H1 (cell line): ENCODE data around the gene TTC28. TPM values are rescaled to one million over a fixed set of nuclear protein-coding genes. Genes with fewer than 3 reads are reported as not detected.

Experiments used
- CTCF ChIA-PET: fragments of 300-600 bp; sonication (Branson Sonifier 250); formaldehyde crosslinking; loops from one replicate; lab custom pipeline; 2021; ENCODE audit not compliant: partially characterized antibody; lab: Charles Lee
- POLR2A ChIA-PET: fragments of 300-600 bp; sonication (Branson Sonifier 250); formaldehyde crosslinking; loops from one replicate; lab custom pipeline; 2021; ENCODE audit warnings: inconsistent platforms; ENCODE audit not compliant: partially characterized antibody; lab: Charles Lee
- DNase-seq, 2 experiments: peaks; one replicate each; pipeline versions ENCODE4 v3.0.0 to v3.0.0-alpha.2; 2010 to 2022; ENCODE audit warnings: low spot score in 2 of 2, low read depth in 1 of 2, mixed read lengths in 1 of 2
- FAIRE-seq: peaks from 2 replicates; lab custom pipeline; 2011; peaks lifted over from hg19 to GRCh38; lab: Jason Lieb, UNC
- H2AFZ ChIP-seq: 2 replicates; pipeline ENCODE4 v1.8.1; 2012; ENCODE audit warnings: low read length, inconsistent platforms
- H2AK5ac ChIP-seq: 2 replicates; pipeline ENCODE4 v1.6.1; 2013; ENCODE audit warnings: low read depth, low read length
- H2BK120ac ChIP-seq: replicated peaks from 2 replicates; pipeline ENCODE3; 2013; ENCODE audit warnings: low read depth, low read length, inconsistent platforms
- H2BK12ac ChIP-seq: 2 replicates; pipeline ENCODE4 v1.6.1; 2013; ENCODE audit warnings: low read depth, low read length
- H2BK15ac ChIP-seq: 2 replicates; pipeline ENCODE4 v1.6.1; 2013; ENCODE audit warnings: low read length
- H2BK20ac ChIP-seq: 2 replicates; pipeline ENCODE4 v1.6.1; 2013; ENCODE audit warnings: low read length
- H2BK5ac ChIP-seq: 2 replicates; pipeline ENCODE4 v1.6.1; 2013; ENCODE audit warnings: low read depth, low read length
- H3K14ac ChIP-seq: 2 replicates; pipeline ENCODE4 v1.6.1; 2013; ENCODE audit warnings: inconsistent platforms; ENCODE audit not compliant: insufficient read length
- H3K18ac ChIP-seq: 2 replicates; pipeline ENCODE4 v1.6.1; 2013; ENCODE audit warnings: low read length; ENCODE audit errors: extremely low read depth
- H3K23ac ChIP-seq: 2 replicates; pipeline ENCODE4 v1.6.1; 2013; ENCODE audit warnings: inconsistent platforms; ENCODE audit not compliant: insufficient read length
- H3K23me2 ChIP-seq: 2 replicates; pipeline ENCODE4 v1.6.1; 2013; ENCODE audit warnings: low read depth, low read length
- H3K27ac ChIP-seq: 2 replicates; pipeline ENCODE4 v1.6.1; 2011; ENCODE audit warnings: low read depth, low read length, inconsistent platforms
- H3K27me3 ChIP-seq, 4 experiments: replicated peaks in 1 of 4; 1 replicate in 1 of 4; 2 replicates in 3 of 4; pipeline versions ENCODE4 v1.6.1 to v1.8.1; 2011 to 2013; ENCODE audit warnings: low read length in 3 of 4, mild to moderate bottlenecking in 3 of 4, inconsistent platforms in 2 of 4, mixed read lengths in 2 of 4, moderate library complexity in 1 of 4; ENCODE audit not compliant: control insufficient read depth in 3 of 4, insufficient read depth in 3 of 4; ENCODE audit errors: extremely low read depth in 1 of 4
- H3K36me3 ChIP-seq, 4 experiments: 2 replicates each; pipeline versions ENCODE4 v1.6.1 to v1.8.1; 2011 to 2013; ENCODE audit warnings: mild to moderate bottlenecking in 4 of 4, low read length in 3 of 4, moderate library complexity in 2 of 4, control low read depth in 1 of 4, inconsistent platforms in 1 of 4; ENCODE audit not compliant: insufficient read depth in 4 of 4, control insufficient read depth in 2 of 4
- H3K4ac ChIP-seq: replicated peaks from 2 replicates; pipeline ENCODE3; 2013; ENCODE audit warnings: low read length, low read depth, mixed read lengths, inconsistent platforms; ENCODE audit not compliant: insufficient read length
- H3K4me1 ChIP-seq, 4 experiments: replicated peaks in 1 of 4; 1 replicate in 1 of 4; 2 replicates in 3 of 4; pipeline versions ENCODE4 v1.6.1 to v1.8.1; 2011 to 2013; ENCODE audit warnings: low read length in 3 of 4, inconsistent platforms in 2 of 4, mixed read lengths in 1 of 4; ENCODE audit not compliant: insufficient read depth in 4 of 4, control insufficient read depth in 3 of 4
- H3K4me2 ChIP-seq, 2 experiments: 2 replicates each; pipeline versions ENCODE4 v1.6.1 to v1.8.1; 2011 to 2013; ENCODE audit warnings: low read depth in 2 of 2, low read length in 2 of 2, control low read depth in 1 of 2, inconsistent platforms in 1 of 2, mild to moderate bottlenecking in 1 of 2; ENCODE audit not compliant: insufficient read depth in 1 of 2
- H3K4me3 ChIP-seq, 4 experiments: fragments of 200-600, 300-600 bp in 1 of 4; sonication (generic), shearing (Covaris generic), sonication (Bioruptor Twin) in 1 of 4; 2 replicates each; pipeline versions ENCODE4 v1.5.1 to v1.8.1; 2011 to 2016; ENCODE audit warnings: low read length in 4 of 4, low read depth in 3 of 4, control low read depth in 2 of 4, inconsistent platforms in 2 of 4, mild to moderate bottlenecking in 2 of 4, mixed read lengths in 1 of 4, moderate library complexity in 1 of 4; ENCODE audit not compliant: insufficient read depth in 2 of 4; ENCODE audit errors: extremely low read depth in 1 of 4
- H3K56ac ChIP-seq: replicated peaks from 2 replicates; pipeline ENCODE3; 2013; ENCODE audit warnings: low read depth, mild to moderate bottlenecking, mixed read lengths, low read length, inconsistent platforms; ENCODE audit not compliant: insufficient read length
- H3K79me1 ChIP-seq: 2 replicates; pipeline ENCODE4 v1.6.1; 2013; ENCODE audit warnings: low read depth, low read length, control low read depth
- H3K79me2 ChIP-seq, 2 experiments: 2 replicates each; pipeline versions ENCODE4 v1.6.1 to v1.8.1; 2012 to 2013; ENCODE audit warnings: low read length in 2 of 2, mild to moderate bottlenecking in 2 of 2, inconsistent platforms in 1 of 2; ENCODE audit not compliant: insufficient read depth in 2 of 2, control insufficient read depth in 1 of 2
- H3K9ac ChIP-seq, 4 experiments: replicated peaks in 1 of 4; 1 replicate in 1 of 4; 2 replicates in 3 of 4; pipeline versions ENCODE4 v1.6.1 to v1.8.1; 2011 to 2013; ENCODE audit warnings: low read depth in 3 of 4, low read length in 3 of 4, control low read depth in 2 of 4, mild to moderate bottlenecking in 2 of 4, moderate library complexity in 2 of 4, inconsistent platforms in 1 of 4; ENCODE audit errors: extremely low read depth in 1 of 4
- H3K9me3 ChIP-seq, 2 experiments: 2 replicates each; pipeline versions ENCODE4 v1.6.1 to v1.8.1; 2012 to 2013; ENCODE audit warnings: mild to moderate bottlenecking in 2 of 2, moderate library complexity in 2 of 2, control low read depth in 1 of 2, inconsistent platforms in 1 of 2, low read depth in 1 of 2, low read length in 1 of 2, mixed read lengths in 1 of 2; ENCODE audit not compliant: insufficient read depth in 2 of 2
- H4K20me1 ChIP-seq, 2 experiments: replicated peaks in 1 of 2; 2 replicates each; pipeline versions ENCODE3 to v1.8.1; 2011 to 2013; ENCODE audit warnings: inconsistent platforms in 2 of 2, low read length in 2 of 2, mild to moderate bottlenecking in 1 of 2; ENCODE audit not compliant: insufficient read depth in 2 of 2, control insufficient read depth in 1 of 2
- H4K5ac ChIP-seq: 2 replicates; pipeline ENCODE4 v1.6.1; 2013; ENCODE audit warnings: low read length, low read depth, mixed read lengths, inconsistent platforms; ENCODE audit not compliant: insufficient read length
- H4K8ac ChIP-seq: 2 replicates; pipeline ENCODE4 v1.8.0; 2013; ENCODE audit warnings: mild to moderate bottlenecking, moderate library complexity, low read length, inconsistent platforms; ENCODE audit not compliant: insufficient read depth; ENCODE audit errors: extremely low read depth
- H4K91ac ChIP-seq: replicated peaks from 2 replicates; pipeline ENCODE3; 2013; ENCODE audit warnings: low read length, mixed read lengths, inconsistent platforms; ENCODE audit not compliant: insufficient read length
- ATF2 ChIP-seq: IDR thresholded peaks from 2 replicates; pipeline ENCODE4 v1.6.1; 2012; ENCODE audit warnings: low read length, inconsistent platforms
- CBX8 ChIP-seq: fragments of 300-800, 300-1000 bp; sonication (generic); IDR thresholded peaks from 2 replicates; pipeline ENCODE4 v1.7.1; 2016; ENCODE audit warnings: low read depth, low read length, borderline replicate concordance
- CHD1 ChIP-seq: IDR thresholded peaks from 2 replicates; pipeline ENCODE4 v1.6.1; 2012; ENCODE audit warnings: low read depth, low read length, improper control_type of control experiment
- CTCF ChIP-seq, 3 experiments: IDR thresholded peaks; 1 replicate in 2 of 3; 2 replicates in 1 of 3; pipeline versions ENCODE4 v1.5.1 to v1.6.1; 2011; ENCODE audit warnings: low read length in 3 of 3, mild to moderate bottlenecking in 3 of 3, inconsistent platforms in 2 of 3, low read depth in 1 of 3, moderate library complexity in 1 of 3; ENCODE audit not compliant: insufficient read depth in 1 of 3; ENCODE audit errors: control extremely low read depth in 1 of 3
- JUN ChIP-seq: IDR thresholded peaks from 2 replicates; pipeline ENCODE4 v1.6.1; 2011; ENCODE audit warnings: low read depth, mild to moderate bottlenecking, improper control_type of control experiment, low read length
- KDM1A ChIP-seq: fragments of 200-600, 300-600 bp; sonication (generic); IDR thresholded peaks from 2 replicates; pipeline ENCODE4 v1.7.1; 2016; ENCODE audit warnings: mild to moderate bottlenecking, low read length, borderline replicate concordance
- RXRA ChIP-seq: IDR thresholded peaks from 2 replicates; pipeline ENCODE4 v1.6.1; 2011; ENCODE audit warnings: low read depth, mild to moderate bottlenecking, low read length, moderate library complexity; ENCODE audit not compliant: insufficient read depth
- TAF7 ChIP-seq: optimal IDR thresholded peaks from 2 replicates; pipeline ENCODE3; 2011; ENCODE audit warnings: low read depth, mild to moderate bottlenecking, inconsistent platforms, low read length, moderate library complexity, borderline replicate concordance
- WGBS, 2 experiments: shearing (Covaris generic) in 1 of 2; methylation state at CpG; one replicate each; pipeline versions ENCODE4 v1.1.6 to v1.1.7; 2013 to 2015; ENCODE audit warnings: low lambda C conversion rate in 2 of 2, mixed read lengths in 2 of 2, inconsistent platforms in 1 of 2, low coverage in 1 of 2, missing lambda C conversion rate in 1 of 2; ENCODE audit not compliant: insufficient replicate concordance in 2 of 2, insufficient coverage in 1 of 2, insufficient read length in 1 of 2; ENCODE audit errors: extremely low coverage in 1 of 2, missing lambda C conversion rate in 1 of 2; 5-methylcytosine and 5-hydroxymethylcytosine counted together
- polyA plus RNA-seq, 7 experiments: library from polyadenylated mRNA; depleted of rRNA in 3 of 7; stranded (reverse) in 5 of 7; unstranded in 2 of 7; fragments of >200 nt in 5 of 7; fragments of 200-250 nt in 2 of 7; gene quantifications; 1 replicate in 5 of 7; 2 replicates in 1 of 7; 4 replicates in 1 of 7; pipeline versions ENCODE4 v1.2.1 to v1.2.3, GENCODE V29; 2011 to 2013; ENCODE audit warnings: missing spikeins in 2 of 7, mixed read lengths in 2 of 7
- total RNA-seq: library from RNA; stranded (reverse); fragmentation: NEBNext Ultra II Directional; extraction: Animal tissue kit (Norgen Biotek cat#: 25700); gene quantifications from 2 replicates; pipeline ENCODE4 v1.2.1, GENCODE V29; 2021

Gene TTC28
- total and polyA plus RNA-seq, 2 of the 8 experiments (the other 6 are each of a cell fraction or from before 2014, with no cell fraction given), result 2.6 to 12.6 TPM

- no peaks in the 10 kb centered on the region; the same call in 1 of the 2 replicates for H3K79me1 ChIP-seq
- no peak overlapping the region for H2BK5ac ChIP-seq
- TF ChIP-seq ATF2 (no peak), CTCF (IDR thresholded peaks at IDR 0.05; ENCODE audit: control extremely low read depth in 1 of 3, insufficient read depth in 1 of 3, low read depth in 1 of 3, low read length in 3 of 3) (no peak), CHD1 (no peak), RXRA (no peak), JUN (no peak), KDM1A (no peak), CBX8 (no peak), TAF7 (no peak)
- H3K18ac ChIP-seq, result no peak overlapping the region
- H4K8ac ChIP-seq, result no peak overlapping the region
- H3K27me3 ChIP-seq, result no peaks in the 10 kb centered on the region
- ChIA-PET POLR2A (no interaction called here), CTCF (interaction anchor here (0.6 kb wide), 1 partner anchor 131 kb away, joined by 3 read pairs; no protein-coding TSS in a partner anchor)
- H2BK20ac ChIP-seq, result no peak overlapping the region
- no peak overlapping the region for H3K14ac ChIP-seq
- H4K20me1 ChIP-seq, result no peaks in the 10 kb centered on the region
- H2AK5ac ChIP-seq, result no peak overlapping the region
- 92% methylated on average over 1 of the region's 1 CpG; no CpG with 5 or more reads in 1 of the 2 experiments for WGBS, 2 experiments
- H4K5ac ChIP-seq, result no peak overlapping the region
- no peak for FAIRE-seq
- H3K9ac ChIP-seq, result no peak overlapping the region
- no peak overlapping the region for H3K23ac ChIP-seq
- no peak overlapping the region for H2AFZ ChIP-seq
- H3K23me2 ChIP-seq, result 0 out of 2 replicates have a peak, but pooled peaks cover 1% of the 10 kb centered on the region
- H2BK12ac ChIP-seq, result no peak overlapping the region
- H3K36me3 ChIP-seq, result no peaks in the 10 kb centered on the region
- no peak overlapping the region for H3K56ac ChIP-seq
- H4K91ac ChIP-seq, result no peak overlapping the region
- H3K4me3 ChIP-seq, result no peak overlapping the region
- H2BK120ac ChIP-seq, result no peak overlapping the region
- no peak for DNase-seq
- no peak overlapping the region for H3K27ac ChIP-seq
- H3K9me3 ChIP-seq, result no peaks in the 10 kb centered on the region
- no peak overlapping the region for H3K4me2 ChIP-seq
- no peak overlapping the region for H3K4ac ChIP-seq
- H3K79me2 ChIP-seq, result no peaks in the 10 kb centered on the region
- peaks cover 0 to 3% (median 1%) of the 10 kb centered on the region in 4 experiments; a peak in 2 of 7 replicates for H3K4me1 ChIP-seq
- no peak overlapping the region for H2BK15ac ChIP-seq
Measured at GRCh38 chr22:28449041-28449440, 230.6 kb downstream of the TTC28 start.
